GM11168 (cell line): ENCODE measurements around the gene P4HTM.

Experiments used
- in situ Hi-C: fragments of 300-500 bp; cut with MboI; formaldehyde crosslinking; loops from one replicate; pipeline ENCODE4 v1.12.0; 2022; ENCODE audit warnings: low sequenced_read_pairs; ENCODE audit not compliant: unreplicated experiment

The P4HTM gene, protein sequence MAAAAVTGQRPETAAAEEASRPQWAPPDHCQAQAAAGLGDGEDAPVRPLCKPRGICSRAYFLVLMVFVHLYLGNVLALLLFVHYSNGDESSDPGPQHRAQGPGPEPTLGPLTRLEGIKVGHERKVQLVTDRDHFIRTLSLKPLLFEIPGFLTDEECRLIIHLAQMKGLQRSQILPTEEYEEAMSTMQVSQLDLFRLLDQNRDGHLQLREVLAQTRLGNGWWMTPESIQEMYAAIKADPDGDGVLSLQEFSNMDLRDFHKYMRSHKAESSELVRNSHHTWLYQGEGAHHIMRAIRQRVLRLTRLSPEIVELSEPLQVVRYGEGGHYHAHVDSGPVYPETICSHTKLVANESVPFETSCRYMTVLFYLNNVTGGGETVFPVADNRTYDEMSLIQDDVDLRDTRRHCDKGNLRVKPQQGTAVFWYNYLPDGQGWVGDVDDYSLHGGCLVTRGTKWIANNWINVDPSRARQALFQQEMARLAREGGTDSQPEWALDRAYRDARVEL

GRCh38 chr3:48989796-48990635, at the start of gene P4HTM:
TSS of gene P4HTM (plus strand) at chr3:48990241. CDS start at chr3:48990257, 16 bp downstream.
- in situ Hi-C loops, result no loop called here

DNA sequence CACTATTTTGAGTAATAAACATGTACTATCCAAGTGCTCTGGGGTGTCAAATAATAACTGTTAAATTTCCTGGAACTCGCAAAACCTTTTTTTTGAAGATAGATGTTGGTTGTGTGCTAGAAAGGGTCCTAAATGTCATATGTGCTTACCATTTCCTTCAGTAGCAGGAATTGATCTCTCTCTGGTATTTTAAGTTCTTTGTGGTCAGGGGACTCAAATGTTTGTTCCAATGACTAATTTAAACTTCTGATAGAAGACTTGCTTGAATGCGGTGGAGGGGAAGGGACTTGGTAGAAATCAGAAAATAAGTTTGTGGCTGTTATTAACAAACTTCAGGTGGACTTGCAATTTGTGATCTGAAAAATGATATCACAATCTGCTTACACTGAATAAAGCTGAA, 44.6 kb upstream of the P4HTM start:
- in situ Hi-C loops, result no loop called here

- in situ Hi-C loops, result no loop called here
These were observed 44.0 kb upstream of the P4HTM start for GRCh38 chr3:48945891-48946549.

GRCh38 chr3:48949376-48949717, 40.7 kb upstream of the P4HTM start:
- in situ Hi-C loops, result no loop called here

- in situ Hi-C loops, result loop anchor here (10.0 kb wide), 1 partner anchor 205 kb away; no protein-coding TSS in a partner anchor
These were observed 40.0 kb upstream of the P4HTM start for GRCh38 chr3:48950051-48950450.

DNA sequence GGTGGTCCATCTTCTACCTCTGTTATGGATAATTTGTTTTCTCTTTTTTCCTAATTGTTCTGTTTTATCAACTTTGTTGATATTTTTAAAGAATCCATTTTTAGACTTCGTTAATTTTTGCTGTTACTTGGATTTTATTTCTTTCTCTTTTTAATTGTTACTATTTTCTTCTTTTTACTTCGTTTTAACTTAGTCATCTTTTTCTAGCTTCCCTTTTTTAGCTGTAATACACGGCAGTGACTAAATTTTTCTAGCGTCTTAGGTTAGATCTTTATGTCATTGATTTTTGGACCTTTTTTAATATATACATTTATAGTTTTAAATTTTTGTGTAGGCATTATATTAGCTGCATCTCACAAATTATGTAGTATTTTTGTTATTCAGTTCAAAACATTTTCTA, 38.3 kb upstream of the P4HTM start:
- in situ Hi-C loops, result loop anchor here (10.0 kb wide), 1 partner anchor 207 kb away; no protein-coding TSS in a partner anchor

DNA sequence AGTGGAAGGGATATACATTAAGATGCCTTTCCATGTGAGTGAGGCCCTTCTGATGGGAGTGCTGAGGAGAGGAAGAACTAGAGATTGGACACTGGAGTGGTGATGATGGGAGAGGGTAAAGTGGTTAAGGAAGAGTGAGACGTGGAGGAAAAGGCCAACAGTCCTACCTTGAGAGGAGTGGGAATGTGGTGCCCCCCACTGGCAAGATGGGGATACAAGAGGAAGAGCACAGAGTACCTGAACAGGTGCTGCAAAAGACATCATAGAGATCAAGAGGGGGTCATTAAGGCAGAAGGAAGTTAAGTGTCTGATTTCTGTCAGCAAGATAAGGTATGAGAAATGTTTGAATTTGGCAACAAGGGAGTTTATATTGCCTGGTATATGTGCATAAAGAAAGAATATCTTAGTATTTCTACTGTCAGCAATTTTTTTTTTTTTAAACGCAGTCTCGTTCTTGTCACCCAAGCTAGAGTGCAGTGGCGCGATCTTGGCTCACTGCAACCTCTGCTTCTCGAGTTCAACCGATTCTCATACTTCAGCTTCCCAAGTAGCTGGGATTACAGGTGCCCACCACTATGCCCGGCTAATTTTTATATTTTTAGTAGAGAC, 37.4 kb upstream of the P4HTM start:
- in situ Hi-C loops, result loop anchor here (10.0 kb wide), 1 partner anchor 208 kb away; no protein-coding TSS in a partner anchor

DNA sequence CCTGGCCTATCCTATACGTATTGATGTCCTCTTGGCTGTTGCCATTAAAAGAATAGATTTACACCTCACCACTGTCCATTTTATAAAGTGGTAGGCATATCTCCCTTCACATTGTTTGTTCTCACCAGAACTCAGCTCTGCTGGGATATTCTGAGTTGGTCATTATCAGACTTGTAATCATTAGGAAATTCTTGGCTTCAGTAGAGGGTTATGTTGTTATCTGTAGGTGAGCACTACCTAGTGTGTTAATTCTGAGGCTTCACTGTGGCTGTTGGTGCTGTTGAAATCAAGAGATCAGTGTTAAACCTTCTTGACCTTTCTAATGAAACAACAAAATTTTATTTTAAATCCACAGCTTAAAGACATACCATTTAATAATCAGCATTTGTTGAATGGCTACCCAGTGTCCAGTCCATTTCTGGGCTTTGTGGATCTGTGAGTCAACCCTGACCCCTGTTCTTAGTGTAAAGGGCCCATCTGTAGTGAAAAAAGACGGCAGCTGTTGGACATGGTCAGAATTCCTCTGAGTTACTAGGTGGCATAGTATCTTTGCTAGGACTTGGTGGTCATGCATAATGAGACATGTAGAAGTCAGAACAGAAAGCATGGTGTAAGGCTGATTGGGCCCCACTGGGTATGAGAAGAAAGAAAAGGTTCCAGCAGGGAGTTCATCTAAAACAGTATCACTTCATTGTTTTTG, 32.9 kb upstream of the P4HTM start:
- in situ Hi-C loops, result loop anchor here (10.0 kb wide), 1 partner anchor 212 kb away; no protein-coding TSS in a partner anchor

GRCh38 chr3:48960841-48961413, 29.1 kb upstream of the P4HTM start:
- in situ Hi-C loops, result no loop called here

GRCh38 chr3:48962340-48962739, 27.7 kb upstream of the P4HTM start:
- in situ Hi-C loops, result no loop called here

DNA sequence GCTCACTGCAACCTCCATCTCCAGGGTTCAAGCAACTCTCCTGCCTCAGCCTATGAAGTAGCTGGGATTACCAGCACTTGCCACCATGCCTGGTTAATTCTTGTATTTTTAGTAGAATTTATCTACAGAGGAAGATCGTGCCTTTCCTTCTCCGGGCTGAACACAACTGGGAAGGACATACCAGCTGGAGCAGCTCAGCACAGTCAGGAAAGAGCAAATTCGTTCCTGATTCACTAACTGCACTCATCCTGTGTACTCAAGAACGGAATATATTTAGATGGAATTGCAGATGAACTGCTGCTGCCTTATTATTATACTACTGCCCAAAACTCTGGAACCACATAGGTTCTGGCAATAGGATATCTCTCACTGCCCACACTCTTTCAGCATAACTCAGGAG, 27.1 kb upstream of the P4HTM start:
- in situ Hi-C loops, result no loop called here

GRCh38 chr3:48963591-48963990, 26.4 kb upstream of the P4HTM start:
- in situ Hi-C loops, result no loop called here

- in situ Hi-C loops, result no loop called here
These were observed 23.7 kb upstream of the P4HTM start for GRCh38 chr3:48966367-48966766.

GRCh38 chr3:48966876-48967361, 23.1 kb upstream of the P4HTM start:
- in situ Hi-C loops, result no loop called here

GRCh38 chr3:48970586-48970985, 19.5 kb upstream of the P4HTM start:
- in situ Hi-C loops, result no loop called here

- in situ Hi-C loops, result no loop called here
These were observed 15.8 kb upstream of the P4HTM start for GRCh38 chr3:48974076-48974864.

- in situ Hi-C loops, result no loop called here
These were observed 10.6 kb upstream of the P4HTM start for GRCh38 chr3:48979451-48979850.

DNA sequence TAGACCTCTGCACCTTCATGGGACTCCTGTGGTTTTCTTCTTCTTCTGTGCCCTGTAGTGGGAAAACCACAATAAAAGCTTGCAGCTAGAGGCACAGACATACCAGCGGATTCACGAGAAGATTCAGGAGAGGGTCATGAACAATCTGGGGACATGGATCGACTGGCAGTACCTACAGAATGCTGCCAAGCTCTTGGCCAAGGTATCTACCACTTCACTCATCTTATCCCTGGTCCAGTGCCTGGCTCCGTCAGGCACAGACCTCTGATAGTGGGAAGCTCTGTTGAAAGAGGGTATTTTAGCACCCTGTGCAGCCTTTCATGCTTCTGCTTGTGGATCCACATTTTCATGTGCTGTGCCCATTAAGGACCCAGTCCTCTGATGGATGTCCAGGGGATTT, 9.7 kb upstream of the P4HTM start:
- in situ Hi-C loops, result no loop called here
